SK-N-SH (cell line): ENCODE measurements around the gene ZNF775. TPM values are rescaled to one million over a fixed set of nuclear protein-coding genes. Genes with fewer than 3 reads are reported as not detected.

ENCODE experiments used
- CTCF ChIA-PET: fragments of 300-600, 350-600 bp; formaldehyde crosslinking; extraction: SDS; loops from one replicate; lab custom pipeline; 2021; lab: Yijun Ruan, JAX
- POLR2A ChIA-PET: fragments of 350-600 bp; sonication (Branson Sonifier 250); formaldehyde crosslinking; extraction: SDS; loops from one replicate; lab custom pipeline; 2020; ENCODE audit warnings: antibody characterized with exemption, inconsistent platforms; lab: Yijun Ruan, JAX
- DNase-seq: peaks from one replicate; pipeline ENCODE4 v3.0.0; 2012
- H2AFZ ChIP-seq: fragments of 200-600 bp; sonication (generic); 2 replicates; pipeline ENCODE4 v1.8.1; 2016; ENCODE audit warnings: antibody characterized with exemption, mild to moderate bottlenecking, low read depth
- H3F3A ChIP-seq: fragments of 200-600 bp; sonication (generic); replicated peaks from 2 replicates; pipeline ENCODE3; 2016; ENCODE audit warnings: antibody characterized with exemption, mild to moderate bottlenecking; ENCODE audit not compliant: insufficient read depth
- H3K27ac ChIP-seq, 2 experiments: fragments of 200-500 bp in 1 of 2; fragments of 200-600 bp in 1 of 2; sonication (Bioruptor generic) in 1 of 2; sonication (generic), shearing (Covaris generic) in 1 of 2; 2 replicates each; pipeline versions ENCODE4 v1.5.1 to v1.6.1; 2014 to 2016; ENCODE audit warnings: low read depth in 2 of 2, inconsistent platforms in 1 of 2, low read length in 1 of 2, mild to moderate bottlenecking in 1 of 2, mixed read lengths in 1 of 2
- H3K27me3 ChIP-seq: fragments of 200-600 bp; sonication (generic), shearing (Covaris generic); 2 replicates; pipeline ENCODE4 v1.6.1; 2016; ENCODE audit warnings: mixed run types; ENCODE audit not compliant: insufficient read depth
- H3K36me3 ChIP-seq, 2 experiments: fragments of 200-500 bp in 1 of 2; fragments of 200-600 bp in 1 of 2; sonication (Bioruptor generic) in 1 of 2; sonication (generic) in 1 of 2; replicated peaks in 1 of 2; 2 replicates each; pipeline versions ENCODE3 to v1.5.1; 2014 to 2016; ENCODE audit warnings: low read length in 1 of 2, mild to moderate bottlenecking in 1 of 2; ENCODE audit not compliant: insufficient read depth in 2 of 2, control insufficient read depth in 1 of 2
- H3K4me1 ChIP-seq, 2 experiments: fragments of 200-500 bp in 1 of 2; fragments of 200-600 bp in 1 of 2; sonication (Bioruptor generic) in 1 of 2; sonication (generic), shearing (Covaris generic) in 1 of 2; 2 replicates each; pipeline versions ENCODE4 v1.5.1 to v1.6.1; 2014 to 2016; ENCODE audit warnings: low read depth in 1 of 2, low read length in 1 of 2, mixed run types in 1 of 2; ENCODE audit not compliant: insufficient read depth in 2 of 2, control insufficient read depth in 1 of 2
- H3K4me2 ChIP-seq: fragments of 200-600 bp; sonication (generic), shearing (Covaris generic); 2 replicates; pipeline ENCODE4 v1.6.1; 2017; ENCODE audit warnings: mixed run types
- H3K4me3 ChIP-seq, 2 experiments: fragments of 200-500 bp in 1 of 2; fragments of 200-600 bp in 1 of 2; sonication (Bioruptor generic) in 1 of 2; sonication (generic), shearing (Covaris generic) in 1 of 2; 2 replicates each; pipeline versions ENCODE4 v1.5.1 to v1.8.1; 2014 to 2016; ENCODE audit warnings: low read depth in 2 of 2, inconsistent platforms in 1 of 2, low read length in 1 of 2, mild to moderate bottlenecking in 1 of 2, mixed read lengths in 1 of 2, moderate library complexity in 1 of 2
- H3K79me2 ChIP-seq: fragments of 200-600 bp; sonication (generic); 2 replicates; pipeline ENCODE4 v1.8.1; 2017; ENCODE audit warnings: mild to moderate bottlenecking; ENCODE audit not compliant: insufficient read depth
- H3K9ac ChIP-seq: fragments of 200-600 bp; sonication (generic); 2 replicates; pipeline ENCODE4 v1.6.1; 2017; ENCODE audit warnings: mixed run types
- H3K9me2 ChIP-seq: fragments of 200-600 bp; sonication (generic); 2 replicates; pipeline ENCODE4 v1.6.1; 2017; ENCODE audit warnings: mixed run types
- H3K9me3 ChIP-seq: fragments of 200-600 bp; sonication (generic); 2 replicates; pipeline ENCODE4 v1.6.1; 2017; ENCODE audit warnings: mixed run types, mild to moderate bottlenecking, moderate library complexity
- H4K20me1 ChIP-seq: fragments of 200-600 bp; sonication (generic); 2 replicates; pipeline ENCODE4 v1.6.1; 2017; ENCODE audit warnings: mild to moderate bottlenecking, mixed run types; ENCODE audit not compliant: insufficient read depth
- CHD2 ChIP-seq: fragments of 150-350 bp; IDR thresholded peaks from 2 replicates; pipeline ENCODE4 v1.6.1; 2018; ENCODE audit warnings: low read length; ENCODE audit not compliant: partially characterized antibody
- ELF1 ChIP-seq: IDR thresholded peaks from 2 replicates; pipeline ENCODE4 v1.4.0; 2012
- EP300 ChIP-seq, 2 experiments: IDR thresholded peaks; 2 replicates each; pipeline versions ENCODE4 v1.4.0 to v1.6.1; 2012; ENCODE audit warnings: borderline replicate concordance in 1 of 2, low read depth in 1 of 2, low read length in 1 of 2
- EZH2phosphoT487 ChIP-seq: fragments of 200-600 bp; sonication (generic); IDR thresholded peaks from 2 replicates; pipeline ENCODE4 v1.6.1; 2017; ENCODE audit warnings: low read depth, mixed run types, mild to moderate bottlenecking, antibody characterized with exemption, moderate library complexity, borderline replicate concordance
- FOSL2 ChIP-seq: IDR thresholded peaks from 2 replicates; pipeline ENCODE4 v1.4.0; 2012; ENCODE audit warnings: low read depth, mild to moderate bottlenecking, moderate library complexity, borderline replicate concordance
- FOXM1 ChIP-seq: IDR thresholded peaks from 2 replicates; pipeline ENCODE4 v1.4.0; 2012; ENCODE audit warnings: low read depth, mild to moderate bottlenecking
- GATA2 ChIP-seq: sonication (generic); formaldehyde crosslinking; IDR thresholded peaks from 2 replicates; pipeline ENCODE4 v1.5.0; 2020; ENCODE audit warnings: mild to moderate bottlenecking, missing genetic modification reagents
- IRF3 ChIP-seq: fragments of 150-350 bp; IDR thresholded peaks from 2 replicates; pipeline ENCODE4 v1.6.1; 2016; ENCODE audit warnings: mild to moderate bottlenecking, low read depth, low read length
- JUND ChIP-seq: IDR thresholded peaks from 2 replicates; pipeline ENCODE4 v1.4.0; 2012
- MXI1 ChIP-seq: IDR thresholded peaks from 2 replicates; pipeline ENCODE4 v1.6.1; 2012; ENCODE audit warnings: mild to moderate bottlenecking, low read depth, low read length, improper control_type of control experiment
- PBX3 ChIP-seq: IDR thresholded peaks from 2 replicates; pipeline ENCODE4; 2012
- POLR2AphosphoS5 ChIP-seq: IDR thresholded peaks from 2 replicates; pipeline ENCODE4 v1.6.1; 2012; ENCODE audit warnings: low read depth, low read length
- RAD21 ChIP-seq: IDR thresholded peaks from 2 replicates; pipeline ENCODE4 v1.6.1; 2012; ENCODE audit warnings: mild to moderate bottlenecking, low read length
- RFX5 ChIP-seq: IDR thresholded peaks from 2 replicates; pipeline ENCODE4 v1.6.1; 2012; ENCODE audit warnings: mild to moderate bottlenecking, improper control_type of control experiment, low read length
- SIN3A ChIP-seq: IDR thresholded peaks from 2 replicates; pipeline ENCODE4 v1.6.1; 2012; ENCODE audit warnings: low read depth, mild to moderate bottlenecking, low read length, moderate library complexity, borderline replicate concordance
- SMC3 ChIP-seq: IDR thresholded peaks from 2 replicates; pipeline ENCODE4 v1.6.1; 2012; ENCODE audit warnings: low read depth, low read length, improper control_type of control experiment
- TAF1 ChIP-seq: IDR thresholded peaks from 2 replicates; pipeline ENCODE4 v1.6.1; 2012; ENCODE audit warnings: low read depth, mild to moderate bottlenecking, low read length, moderate library complexity, borderline replicate concordance
- TEAD4 ChIP-seq: IDR thresholded peaks from 2 replicates; pipeline ENCODE4 v1.4.0; 2012; ENCODE audit warnings: mild to moderate bottlenecking, borderline replicate concordance; ENCODE audit not compliant: insufficient read depth
- YY1 ChIP-seq: IDR thresholded peaks from 2 replicates; pipeline ENCODE4 v1.4.0; 2012; ENCODE audit warnings: low read depth, mild to moderate bottlenecking
- WGBS: methylation state at CpG from one replicate; pipeline ENCODE4 v1.1.6; 2017; ENCODE audit warnings: low lambda C conversion rate; 5-methylcytosine and 5-hydroxymethylcytosine counted together
- polyA plus RNA-seq, 3 experiments: library from polyadenylated mRNA; depleted of rRNA; stranded (reverse); fragments of >200 nt; gene quantifications; 2 replicates each; pipeline ENCODE4 v1.2.3, GENCODE V29; 2012
- TF ChIP-seq, protein P1 (sequence below): IDR thresholded peaks from 2 replicates; pipeline ENCODE4 v1.4.0; 2012; ENCODE audit warnings: low read depth, borderline replicate concordance
- TF ChIP-seq, protein P2 (sequence below): IDR thresholded peaks from 2 replicates; pipeline ENCODE4 v1.4.0; 2012; ENCODE audit warnings: low read depth, borderline replicate concordance

The ZNF775 gene
- polyA plus RNA-seq, 1 of the 3 experiments (the other 2 are of a cell fraction), result 5.0 TPM

- Histone ChIP-seq H3F3A (no peaks in the 10 kb centered on the region), H3K9me2 (no peaks in the 10 kb centered on the region), H3K4me1 (no peaks in the 10 kb centered on the region; a peak in 1 of 4 replicates), H3K4me3 (no peak overlapping the region), H3K27ac (no peak overlapping the region), H3K9ac (no peak overlapping the region), H3K27me3 (peaks cover 8% of the 10 kb centered on the region; the same call in 1 of the 2 replicates), H2AFZ (no peak overlapping the region), H3K9me3 (no peaks in the 10 kb centered on the region), H3K79me2 (no peaks in the 10 kb centered on the region), H3K4me2 (no peak overlapping the region), H3K36me3 (no peaks in the 10 kb centered on the region), H4K20me1 (no peaks in the 10 kb centered on the region)
- CTCF ChIA-PET, result interaction anchor here (0.7 to 2.0 kb wide), 3 partner anchors 12 to 74 kb away, joined by 3 to 10 read pairs (median 4); no protein-coding TSS in a partner anchor
- POLR2A ChIA-PET, result no interaction called here
- TF ChIP-seq, protein P1, sequence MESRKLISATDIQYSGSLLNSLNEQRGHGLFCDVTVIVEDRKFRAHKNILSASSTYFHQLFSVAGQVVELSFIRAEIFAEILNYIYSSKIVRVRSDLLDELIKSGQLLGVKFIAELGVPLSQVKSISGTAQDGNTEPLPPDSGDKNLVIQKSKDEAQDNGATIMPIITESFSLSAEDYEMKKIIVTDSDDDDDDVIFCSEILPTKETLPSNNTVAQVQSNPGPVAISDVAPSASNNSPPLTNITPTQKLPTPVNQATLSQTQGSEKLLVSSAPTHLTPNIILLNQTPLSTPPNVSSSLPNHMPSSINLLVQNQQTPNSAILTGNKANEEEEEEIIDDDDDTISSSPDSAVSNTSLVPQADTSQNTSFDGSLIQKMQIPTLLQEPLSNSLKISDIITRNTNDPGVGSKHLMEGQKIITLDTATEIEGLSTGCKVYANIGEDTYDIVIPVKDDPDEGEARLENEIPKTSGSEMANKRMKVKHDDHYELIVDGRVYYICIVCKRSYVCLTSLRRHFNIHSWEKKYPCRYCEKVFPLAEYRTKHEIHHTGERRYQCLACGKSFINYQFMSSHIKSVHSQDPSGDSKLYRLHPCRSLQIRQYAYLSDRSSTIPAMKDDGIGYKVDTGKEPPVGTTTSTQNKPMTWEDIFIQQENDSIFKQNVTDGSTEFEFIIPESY, result no peak
- TF ChIP-seq TEAD4 (no peak), MXI1 (no peak), ELF1 (no peak), YY1 (no peak)
- no peak for DNase-seq
Measured at GRCh38 chr7:150344299-150344698, 34.8 kb upstream of the ZNF775 start.

DNA sequence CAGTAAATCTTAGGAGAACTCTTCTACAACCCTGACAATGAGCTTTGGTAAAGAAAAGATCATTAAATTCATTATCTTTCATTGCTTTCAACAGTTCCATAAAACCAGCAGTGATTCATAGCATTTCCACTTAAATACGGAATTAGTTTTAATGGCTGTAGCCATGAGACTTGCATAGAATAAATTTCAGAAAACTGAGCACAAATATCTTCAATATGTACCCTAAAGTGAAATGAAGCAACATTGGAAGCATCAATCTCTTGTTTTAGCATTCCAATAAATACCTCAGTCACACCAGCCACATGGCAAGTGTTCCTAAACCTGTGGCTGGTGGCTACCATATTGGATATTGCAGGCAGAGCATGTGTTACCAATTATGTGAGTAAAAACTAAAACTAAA, 34.1 kb upstream of the ZNF775 start:
- H3K4me2 ChIP-seq, result no peak overlapping the region
- H3K4me3 ChIP-seq, result no peak overlapping the region
- H3K4me1 ChIP-seq, result no peaks in the 10 kb centered on the region; a peak in 1 of 4 replicates
- H3K27ac ChIP-seq, result no peak overlapping the region
- H3F3A ChIP-seq, result no peaks in the 10 kb centered on the region
- H2AFZ ChIP-seq, result no peak overlapping the region
- no peaks in the 10 kb centered on the region for H3K79me2 ChIP-seq
- H3K36me3 ChIP-seq, result no peaks in the 10 kb centered on the region
- CTCF ChIA-PET, result interaction anchor here (0.6 to 2.0 kb wide), 4 partner anchors 10 to 36 kb away, joined by 3 to 10 read pairs (median 4); no protein-coding TSS in a partner anchor
- H3K9me2 ChIP-seq, result no peaks in the 10 kb centered on the region
- H3K9me3 ChIP-seq, result no peaks in the 10 kb centered on the region
- DNase-seq, result no peak
- H4K20me1 ChIP-seq, result no peaks in the 10 kb centered on the region
- H3K27me3 ChIP-seq, result peaks cover 8% of the 10 kb centered on the region; the same call in 1 of the 2 replicates
- TF ChIP-seq JUND (no peak), POLR2AphosphoS5 (no peak), TAF1 (no peak), YY1 (no peak), FOSL2 (no peak), FOXM1 (no peak), MXI1 (no peak), SIN3A (no peak), RAD21 (no peak), EZH2phosphoT487 (no peak), GATA2 (CRISPR knock-in tag) (no peak), CHD2 (no peak), IRF3 (no peak), RFX5 (no peak), PBX3 (no peak), SMC3 (no peak), EP300 (IDR thresholded peaks at IDR 0.05; ENCODE audit: borderline replicate concordance in 1 of 2, low read depth in 1 of 2, low read length in 1 of 2) (no peak)
- TF ChIP-seq, protein P2, sequence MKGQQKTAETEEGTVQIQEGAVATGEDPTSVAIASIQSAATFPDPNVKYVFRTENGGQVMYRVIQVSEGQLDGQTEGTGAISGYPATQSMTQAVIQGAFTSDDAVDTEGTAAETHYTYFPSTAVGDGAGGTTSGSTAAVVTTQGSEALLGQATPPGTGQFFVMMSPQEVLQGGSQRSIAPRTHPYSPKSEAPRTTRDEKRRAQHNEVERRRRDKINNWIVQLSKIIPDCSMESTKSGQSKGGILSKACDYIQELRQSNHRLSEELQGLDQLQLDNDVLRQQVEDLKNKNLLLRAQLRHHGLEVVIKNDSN, result no peak
- TF ChIP-seq, protein P1, result no peak
- 52% methylated on average over 1 of the region's 1 CpG for WGBS
- H3K9ac ChIP-seq, result no peak overlapping the region
- POLR2A ChIA-PET, result no interaction called here
